SIG-M5 (cell line): ENCODE results near the gene MIB1.

Source experiments
- DNase-seq: peaks from one replicate; lab custom pipeline; 2025; lab: John Stamatoyannopoulos, UW

The MIB1 gene

GRCh38 chr18:21815101-21815500 lies 74.5 kb downstream of the MIB1 start:
- DNase-seq = no peak

- no peak for DNase-seq
Measured at GRCh38 chr18:21820033-21820810, 79.6 kb downstream of the MIB1 start.

- DNase-seq = no peak
Measured at GRCh38 chr18:21820811-21821143, 80.2 kb downstream of the MIB1 start.

- no peak for DNase-seq
Measured at GRCh38 chr18:21823848-21824247, 83.3 kb downstream of the MIB1 start.

GRCh38 chr18:21826196-21826595 lies 85.6 kb downstream of the MIB1 start:
- DNase-seq = no peak

GRCh38 chr18:21826641-21827302 lies 86.2 kb downstream of the MIB1 start:
- DNase-seq = no peak

- no peak for DNase-seq
Measured at GRCh38 chr18:21830532-21830931, 89.9 kb downstream of the MIB1 start.

- DNase-seq = no peak
Measured at GRCh38 chr18:21831413-21831831, 90.8 kb downstream of the MIB1 start.

- DNase-seq = no peak
Measured at GRCh38 chr18:21833604-21834298, 93.2 kb downstream of the MIB1 start.

- no peak for DNase-seq
Measured at GRCh38 chr18:21834299-21834660, 93.7 kb downstream of the MIB1 start.

- no peak for DNase-seq
Measured at GRCh38 chr18:21841570-21841969, 101.0 kb downstream of the MIB1 start.

GRCh38 chr18:21843341-21843740 lies 102.7 kb downstream of the MIB1 start:
- no peak for DNase-seq

GRCh38 chr18:21851327-21851961 lies 110.9 kb downstream of the MIB1 start:
- no peak for DNase-seq

- no peak for DNase-seq
Measured at GRCh38 chr18:21853016-21853415, 112.4 kb downstream of the MIB1 start.

GRCh38 chr18:21853775-21854552 lies 113.4 kb downstream of the MIB1 start:
- DNase-seq = no peak

- no peak for DNase-seq
Measured at GRCh38 chr18:21855432-21855831, 114.8 kb downstream of the MIB1 start.

- DNase-seq = no peak
Measured at GRCh38 chr18:21857871-21858270, 117.3 kb downstream of the MIB1 start.

- no peak for DNase-seq
Measured at GRCh38 chr18:21858544-21858943, 118.0 kb downstream of the MIB1 start.

GRCh38 chr18:21864386-21864785 lies 123.8 kb downstream of the MIB1 start:
- no peak for DNase-seq

GRCh38 chr18:21865043-21865442 lies 124.5 kb downstream of the MIB1 start:
- DNase-seq = no peak

- DNase-seq = no peak
Measured at GRCh38 chr18:21868770-21869169, 128.2 kb downstream of the MIB1 start.

GRCh38 chr18:21889570-21889969 lies 149.0 kb downstream of the MIB1 start:
- DNase-seq = no peak
